BE2C (cell line): ENCODE results near the gene OR52B6. TPM values are rescaled to one million over a fixed set of nuclear protein-coding genes. Genes with fewer than 3 reads are reported as not detected.

Experiments used
- DNase-seq: peaks from one replicate; pipeline ENCODE4 v3.0.0-alpha.2; 2020
- H3K27me3 ChIP-seq: fragments of 250-450 bp; sonication (Bioruptor Pico); 2 replicates; pipeline ENCODE4 v1.5.1; 2020; ENCODE audit warnings: mild to moderate bottlenecking
- H3K36me3 ChIP-seq: fragments of 250-450 bp; sonication (Bioruptor Pico); 2 replicates; pipeline ENCODE4 v1.5.1; 2020; ENCODE audit warnings: mild to moderate bottlenecking
- H3K4me1 ChIP-seq: fragments of 250-450 bp; sonication (Bioruptor Pico); 2 replicates; pipeline ENCODE4 v1.5.1; 2020
- H3K4me3 ChIP-seq: 2 replicates; pipeline ENCODE4 v1.5.1; 2011; ENCODE audit warnings: low read depth, low read length
- H3K9me3 ChIP-seq: fragments of 250-450 bp; sonication (Bioruptor Pico); 2 replicates; pipeline ENCODE4 v1.5.1; 2020
- CTCF ChIP-seq: IDR thresholded peaks from 2 replicates; pipeline ENCODE4 v1.5.1; 2012; ENCODE audit warnings: mild to moderate bottlenecking, low read depth, low read length
- polyA plus RNA-seq: library from polyadenylated mRNA; unstranded; fragments of >200 nt; gene quantifications from one replicate; pipeline ENCODE4 v1.2.1, GENCODE V29; 2012; ENCODE audit warnings: low read depth, missing spikeins; ENCODE audit not compliant: insufficient read length, insufficient read depth

OR52B6 gene
- not detected for polyA plus RNA-seq

GRCh38 chr11:5580577-5580976 lies at the start of gene OR52B6:
TSS of gene OR52B6 (plus strand) at chr11:5580877. CDS start at chr11:5580877, 0 bp downstream.
- Histone ChIP-seq H3K36me3 (no peaks in the 10 kb centered on the region), H3K9me3 (no peaks in the 10 kb centered on the region)
- TF ChIP-seq CTCF: no peak

GRCh38 chr11:5531053-5531831 lies 49.4 kb upstream of the OR52B6 start:
- Histone ChIP-seq H3K27me3 (no peaks in the 10 kb centered on the region), H3K4me3 (no peak overlapping the region), H3K4me1 (no peaks in the 10 kb centered on the region), H3K9me3 (no peaks in the 10 kb centered on the region), H3K36me3 (no peaks in the 10 kb centered on the region)
- no peak for TF ChIP-seq CTCF
- no peak for DNase-seq

More at GRCh38 chr11:5580577-5580976, at the start of gene OR52B6:
- no peak for DNase-seq
- no peak within 1 kb of the TSS for H3K4me3 ChIP-seq
- H3K4me1 ChIP-seq: no peaks in the 10 kb centered on the region
- no peaks in the 10 kb centered on the region for H3K27me3 ChIP-seq

GRCh38 chr11:5534046-5534445 lies 46.6 kb upstream of the OR52B6 start:
- Histone ChIP-seq H3K36me3 (no peaks in the 10 kb centered on the region), H3K27me3 (no peaks in the 10 kb centered on the region), H3K9me3 (no peaks in the 10 kb centered on the region), H3K4me3 (no peak overlapping the region), H3K4me1 (no peaks in the 10 kb centered on the region)
- no peak for DNase-seq
- TF ChIP-seq CTCF: no peak

- no peak for DNase-seq
- Histone ChIP-seq H3K4me1 (no peaks in the 10 kb centered on the region), H3K9me3 (no peaks in the 10 kb centered on the region), H3K4me3 (no peak overlapping the region), H3K36me3 (no peaks in the 10 kb centered on the region), H3K27me3 (no peaks in the 10 kb centered on the region)
- no peak for TF ChIP-seq CTCF
These were observed 44.2 kb upstream of the OR52B6 start for GRCh38 chr11:5536482-5536881.

GRCh38 chr11:5541427-5541826 lies 39.2 kb upstream of the OR52B6 start:
- Histone ChIP-seq H3K4me3 (no peak overlapping the region), H3K4me1 (no peaks in the 10 kb centered on the region), H3K36me3 (no peaks in the 10 kb centered on the region), H3K9me3 (no peaks in the 10 kb centered on the region), H3K27me3 (no peaks in the 10 kb centered on the region)
- TF ChIP-seq CTCF: no peak
- no peak for DNase-seq

GRCh38 chr11:5546457-5546856 lies 34.2 kb upstream of the OR52B6 start:
- no peak for DNase-seq
- TF ChIP-seq CTCF: no peak
- H3K36me3 ChIP-seq: no peaks in the 10 kb centered on the region
- H3K4me3 ChIP-seq: no peak overlapping the region
- H3K27me3 ChIP-seq: no peaks in the 10 kb centered on the region
- no peaks in the 10 kb centered on the region for H3K4me1 ChIP-seq
- no peaks in the 10 kb centered on the region for H3K9me3 ChIP-seq
